ENCODE data around the gene ADCY1. TPM values are rescaled to one million over a fixed set of nuclear protein-coding genes. Genes with fewer than 3 reads are reported as not detected.

Gene ADCY1
- total RNA-seq, 4 donors from 2014 or later, result under 0.01 to 1.5 (median 0.18) TPM

DNA sequence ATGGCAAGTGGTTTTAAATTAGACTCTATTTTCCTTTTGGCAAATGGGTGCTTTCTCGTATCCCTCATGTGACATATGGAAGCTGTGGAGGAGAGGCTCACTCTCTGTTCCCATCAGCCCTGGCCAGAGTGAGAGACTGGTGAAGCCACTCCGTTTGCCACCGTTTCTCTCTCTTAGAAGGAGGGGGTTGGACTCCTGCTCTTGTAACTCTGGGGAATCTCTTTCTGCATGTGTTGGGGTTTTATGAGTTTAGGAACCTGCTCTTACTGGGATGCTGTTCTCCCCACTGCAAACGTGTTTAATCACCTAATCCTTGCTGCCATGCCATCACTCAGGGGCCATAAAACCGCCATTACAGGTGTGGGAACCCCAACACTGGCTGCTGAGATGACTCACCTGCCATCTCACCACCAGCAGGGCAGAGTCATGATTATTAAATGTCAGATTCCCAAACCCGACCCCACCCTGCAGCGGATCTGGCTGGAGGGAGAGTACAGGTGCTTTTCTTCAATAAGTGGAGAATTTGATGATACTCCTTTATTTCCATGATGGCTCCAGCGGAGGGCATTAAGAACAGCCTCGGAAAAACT, 103.2 kb downstream of the ADCY1 start:
- TF ChIP-seq, protein P1, sequence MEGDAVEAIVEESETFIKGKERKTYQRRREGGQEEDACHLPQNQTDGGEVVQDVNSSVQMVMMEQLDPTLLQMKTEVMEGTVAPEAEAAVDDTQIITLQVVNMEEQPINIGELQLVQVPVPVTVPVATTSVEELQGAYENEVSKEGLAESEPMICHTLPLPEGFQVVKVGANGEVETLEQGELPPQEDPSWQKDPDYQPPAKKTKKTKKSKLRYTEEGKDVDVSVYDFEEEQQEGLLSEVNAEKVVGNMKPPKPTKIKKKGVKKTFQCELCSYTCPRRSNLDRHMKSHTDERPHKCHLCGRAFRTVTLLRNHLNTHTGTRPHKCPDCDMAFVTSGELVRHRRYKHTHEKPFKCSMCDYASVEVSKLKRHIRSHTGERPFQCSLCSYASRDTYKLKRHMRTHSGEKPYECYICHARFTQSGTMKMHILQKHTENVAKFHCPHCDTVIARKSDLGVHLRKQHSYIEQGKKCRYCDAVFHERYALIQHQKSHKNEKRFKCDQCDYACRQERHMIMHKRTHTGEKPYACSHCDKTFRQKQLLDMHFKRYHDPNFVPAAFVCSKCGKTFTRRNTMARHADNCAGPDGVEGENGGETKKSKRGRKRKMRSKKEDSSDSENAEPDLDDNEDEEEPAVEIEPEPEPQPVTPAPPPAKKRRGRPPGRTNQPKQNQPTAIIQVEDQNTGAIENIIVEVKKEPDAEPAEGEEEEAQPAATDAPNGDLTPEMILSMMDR (IDR thresholded peaks at IDR 0.05), result no peak
- no peak for TF ChIP-seq POLR2A (IDR thresholded peaks at IDR 0.05)
- DNase-seq, result no peak
- Histone ChIP-seq H3K27ac (no peak overlapping the region), H3K27me3 (no peaks in the 10 kb centered on the region), H3K36me3 (no peaks in the 10 kb centered on the region), H3K4me1 (no peaks in the 10 kb centered on the region), H3K4me3 (no peak overlapping the region), H3K9me3 (no peaks in the 10 kb centered on the region)

DNA sequence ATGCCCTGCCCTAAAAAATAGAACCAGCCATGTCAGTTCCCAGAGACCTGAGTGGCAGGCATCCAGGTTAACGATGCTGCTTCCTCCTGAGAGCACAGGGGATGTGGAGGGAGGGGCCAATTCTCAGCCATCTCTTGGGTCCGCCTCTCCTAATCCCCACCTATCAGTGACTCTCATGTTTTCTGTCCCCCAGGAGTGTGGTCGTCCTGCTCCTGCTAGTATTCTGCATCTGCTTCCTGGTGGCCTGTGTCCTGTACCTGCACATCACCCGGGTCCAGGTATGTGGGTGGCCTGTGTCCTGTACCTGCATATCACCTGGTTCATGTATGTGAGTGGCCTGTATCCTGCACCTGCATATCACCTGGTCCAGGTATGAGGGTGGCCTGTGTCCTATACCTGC, 105.3 kb downstream of the ADCY1 start:
- H3K9me3 ChIP-seq, result no peaks in the 10 kb centered on the region
- H3K27ac ChIP-seq, result no peak overlapping the region
- no peak overlapping the region for H3K4me3 ChIP-seq
- no peaks in the 10 kb centered on the region for H3K36me3 ChIP-seq
- no peak for TF ChIP-seq POLR2A (IDR thresholded peaks at IDR 0.05)
- TF ChIP-seq, protein P1 (IDR thresholded peaks at IDR 0.05), result no peak
- H3K4me1 ChIP-seq, result no peaks in the 10 kb centered on the region
- H3K27me3 ChIP-seq, result no peaks in the 10 kb centered on the region
- DNase-seq, result peak in 1 of 3 donors; percentile 24

DNA sequence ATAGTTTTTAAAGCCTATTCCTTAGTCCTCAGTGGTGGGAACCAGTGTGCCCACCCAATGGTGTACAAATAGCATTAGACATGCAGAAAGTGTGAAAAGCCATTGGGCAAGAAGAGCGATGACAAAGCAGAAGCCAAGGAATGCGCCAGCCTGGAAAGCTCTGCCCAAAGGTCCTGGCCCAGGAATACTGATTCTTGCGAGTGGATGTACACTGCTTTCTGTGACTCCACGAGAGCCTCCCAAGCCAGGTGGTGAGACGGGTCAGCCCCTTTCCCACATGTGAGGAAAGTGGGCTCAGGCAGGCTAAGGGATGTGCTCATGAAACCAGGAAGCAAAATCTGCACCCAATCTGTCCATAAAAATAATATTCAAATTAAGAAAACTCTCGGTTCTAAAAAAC, 106.6 kb downstream of the ADCY1 start:
- Histone ChIP-seq H3K9me3 (no peaks in the 10 kb centered on the region), H3K27me3 (no peaks in the 10 kb centered on the region), H3K4me3 (no peak overlapping the region), H3K4me1 (no peaks in the 10 kb centered on the region), H3K36me3 (no peaks in the 10 kb centered on the region), H3K27ac (no peak overlapping the region)
- no peak for TF ChIP-seq POLR2A (IDR thresholded peaks at IDR 0.05)
- TF ChIP-seq, protein P1 (IDR thresholded peaks at IDR 0.05), result no peak
- DNase-seq, result peak in 2 of 3 donors; percentile 3 to 10

DNA sequence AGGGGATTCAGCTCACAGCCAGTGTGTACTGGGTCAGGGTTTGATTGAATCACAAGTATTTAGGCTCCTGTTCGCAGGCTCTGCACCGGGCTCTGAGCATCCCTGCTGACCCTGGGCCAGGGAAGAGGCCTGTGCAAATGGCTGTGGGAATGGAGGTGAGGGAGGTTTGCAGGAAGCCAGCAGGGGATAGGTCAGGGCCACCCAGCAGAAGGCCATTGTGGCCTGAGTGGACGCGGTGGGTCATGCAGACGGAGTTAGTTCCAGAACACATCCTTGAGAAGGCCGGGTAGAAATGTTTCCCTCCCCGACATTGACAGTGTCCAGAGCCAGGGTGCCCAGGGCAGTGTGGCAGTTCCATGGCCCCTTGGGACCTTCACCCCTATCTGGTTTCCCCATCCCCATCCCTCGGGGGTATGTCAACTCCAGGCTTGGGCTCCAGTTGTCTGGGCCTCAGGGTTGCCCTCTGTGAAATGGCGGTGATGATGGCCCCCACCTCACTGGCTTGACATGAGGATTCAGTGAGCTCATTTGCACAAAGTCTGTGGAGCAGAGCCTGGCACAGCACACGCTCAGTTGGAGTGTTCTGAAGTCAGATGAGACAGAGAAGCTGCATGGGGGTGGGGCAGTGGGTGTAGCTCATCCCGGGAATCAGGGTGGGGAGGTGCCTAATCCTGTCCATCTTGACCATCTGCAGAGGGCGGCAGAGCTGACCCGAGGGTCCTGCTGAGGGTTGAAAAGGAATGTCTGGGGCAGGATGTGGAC, 107.6 kb downstream of the ADCY1 start:
- no peak for TF ChIP-seq POLR2A (IDR thresholded peaks at IDR 0.05)
- TF ChIP-seq, protein P1 (IDR thresholded peaks at IDR 0.05), result no peak
- Histone ChIP-seq H3K4me1 (no peaks in the 10 kb centered on the region), H3K36me3 (no peaks in the 10 kb centered on the region), H3K4me3 (no peak overlapping the region), H3K27ac (no peak overlapping the region), H3K27me3 (no peaks in the 10 kb centered on the region), H3K9me3 (no peaks in the 10 kb centered on the region)
- DNase-seq, result peak; percentile 3 to 38 (median 28)

DNA sequence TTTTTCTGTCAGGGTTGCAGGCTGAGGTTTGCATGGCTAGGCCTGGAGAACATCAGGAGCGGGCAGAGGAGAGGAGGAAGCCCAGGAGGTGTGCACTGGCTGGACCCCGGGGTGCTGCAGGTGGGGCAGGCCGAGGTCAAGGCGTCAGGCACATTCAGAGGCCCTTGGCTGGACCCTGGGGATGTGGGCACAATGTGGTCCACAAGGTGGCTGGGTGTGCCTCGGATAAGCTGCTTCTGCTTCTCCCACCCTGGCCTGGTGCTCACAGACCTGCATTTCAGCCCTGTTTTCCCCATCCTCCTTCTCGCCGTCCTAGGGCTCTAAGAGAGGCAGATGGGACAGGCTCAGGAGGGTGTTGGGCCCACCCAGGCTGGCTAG, 108.2 kb downstream of the ADCY1 start:
- no peak overlapping the region for H3K27ac ChIP-seq
- no peak overlapping the region for H3K4me3 ChIP-seq
- H3K4me1 ChIP-seq, result no peaks in the 10 kb centered on the region
- no peaks in the 10 kb centered on the region for H3K9me3 ChIP-seq
- no peaks in the 10 kb centered on the region for H3K36me3 ChIP-seq
- TF ChIP-seq POLR2A (IDR thresholded peaks at IDR 0.05), result no peak
- TF ChIP-seq, protein P1 (IDR thresholded peaks at IDR 0.05), result no peak
- no peaks in the 10 kb centered on the region for H3K27me3 ChIP-seq
- DNase-seq, result peak in 1 of 3 donors; percentile 23

Measured in Peyer's patch (tissue), 4 donors.